Adrenal gland (tissue), 5 donors: ENCODE data around the gene NEU4.

Experiments
- POLR2A ChIP-seq, 2 donors: fragments of 450-650 bp; IDR thresholded peaks; one replicate each; pipeline ENCODE4 v1.6.1; 2017; ENCODE audit warnings: antibody characterized with exemption in 2 of 2, mild to moderate bottlenecking in 2 of 2, moderate library complexity in 1 of 2
- TF ChIP-seq, protein P1 (sequence below), 6 experiments: fragments of 450-650 bp in 4 of 6; fragments of 200-600 bp in 2 of 6; sonication (generic) in 1 of 6; IDR thresholded peaks; 1 replicate in 5 of 6; 2 replicates in 1 of 6; pipeline versions ENCODE4 v1.5.1 to v1.8.0; 2016 to 2021; ENCODE audit warnings: antibody characterized with exemption in 6 of 6, mild to moderate bottlenecking in 2 of 6, moderate library complexity in 1 of 6
- donor health status: DM: no; HTN: no; CAD: no.

GRCh38 chr2:241843321-241844065 lies 34.5 kb downstream of the NEU4 start:
- TF ChIP-seq, protein P1, sequence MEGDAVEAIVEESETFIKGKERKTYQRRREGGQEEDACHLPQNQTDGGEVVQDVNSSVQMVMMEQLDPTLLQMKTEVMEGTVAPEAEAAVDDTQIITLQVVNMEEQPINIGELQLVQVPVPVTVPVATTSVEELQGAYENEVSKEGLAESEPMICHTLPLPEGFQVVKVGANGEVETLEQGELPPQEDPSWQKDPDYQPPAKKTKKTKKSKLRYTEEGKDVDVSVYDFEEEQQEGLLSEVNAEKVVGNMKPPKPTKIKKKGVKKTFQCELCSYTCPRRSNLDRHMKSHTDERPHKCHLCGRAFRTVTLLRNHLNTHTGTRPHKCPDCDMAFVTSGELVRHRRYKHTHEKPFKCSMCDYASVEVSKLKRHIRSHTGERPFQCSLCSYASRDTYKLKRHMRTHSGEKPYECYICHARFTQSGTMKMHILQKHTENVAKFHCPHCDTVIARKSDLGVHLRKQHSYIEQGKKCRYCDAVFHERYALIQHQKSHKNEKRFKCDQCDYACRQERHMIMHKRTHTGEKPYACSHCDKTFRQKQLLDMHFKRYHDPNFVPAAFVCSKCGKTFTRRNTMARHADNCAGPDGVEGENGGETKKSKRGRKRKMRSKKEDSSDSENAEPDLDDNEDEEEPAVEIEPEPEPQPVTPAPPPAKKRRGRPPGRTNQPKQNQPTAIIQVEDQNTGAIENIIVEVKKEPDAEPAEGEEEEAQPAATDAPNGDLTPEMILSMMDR (IDR thresholded peaks at IDR 0.05) = no peak
- no peak for TF ChIP-seq POLR2A (IDR thresholded peaks at IDR 0.05)
